Endothelial cell of umbilical vein (primary cell): Measurements from ENCODE around the gene TMEM151B. TPM values are rescaled to one million over a fixed set of nuclear protein-coding genes. Genes with fewer than 3 reads are reported as not detected.

Experiments used
- BruUV-seq: library from RNA; stranded (reverse); fragments of 400-500 nt; replicated peaks from 2 replicates; lab custom pipeline; 2021; lab: Mats Ljungman, UMichigan
- CTCF ChIA-PET: fragments of 300-600, 350-600 bp; sonication (Branson Sonifier 250); formaldehyde crosslinking; loops from one replicate; lab custom pipeline; 2021; ENCODE audit warnings: antibody characterized with exemption, inconsistent platforms; lab: Charles Lee
- POLR2A ChIA-PET: fragments of 300-600, 350-600 bp; sonication (Branson Sonifier 250); formaldehyde crosslinking; loops from one replicate; lab custom pipeline; 2021; ENCODE audit warnings: antibody characterized with exemption, inconsistent platforms; lab: Charles Lee
- DNase-seq: peaks from one replicate; pipeline ENCODE4 v3.0.0-alpha.2; 2011; ENCODE audit warnings: low read depth, low spot score
- FAIRE-seq: peaks from 2 replicates; lab custom pipeline; 2011; peaks lifted over from hg19 to GRCh38; lab: Jason Lieb, UNC
- H2AFZ ChIP-seq: 2 replicates; pipeline ENCODE4 v1.6.0; 2012; ENCODE audit warnings: low read depth, low read length, control low read depth, inconsistent platforms
- H3K27ac ChIP-seq: 2 replicates; pipeline ENCODE4 v1.5.1; 2011; ENCODE audit warnings: low read depth, mild to moderate bottlenecking, control low read depth, low read length, moderate library complexity; ENCODE audit not compliant: insufficient read depth
- H3K27me3 ChIP-seq, 2 experiments: 2 replicates each; pipeline versions ENCODE4 v1.6.0 to v1.6.1; 2011; ENCODE audit warnings: low read length in 2 of 2, mixed read lengths in 1 of 2; ENCODE audit not compliant: control insufficient read depth in 2 of 2, insufficient read depth in 2 of 2
- H3K36me3 ChIP-seq, 2 experiments: 2 replicates in 1 of 2; 3 replicates in 1 of 2; pipeline ENCODE4 v1.5.1; 2011; ENCODE audit warnings: low read length in 2 of 2, mild to moderate bottlenecking in 1 of 2, moderate library complexity in 1 of 2; ENCODE audit not compliant: control insufficient read depth in 2 of 2, insufficient read depth in 2 of 2; ENCODE audit errors: extremely low read depth in 1 of 2
- H3K4me1 ChIP-seq: 3 replicates; pipeline ENCODE4 v1.5.1; 2011; ENCODE audit warnings: mild to moderate bottlenecking, low read length; ENCODE audit not compliant: control insufficient read depth, insufficient read depth; ENCODE audit errors: extremely low read depth
- H3K4me2 ChIP-seq: 2 replicates; pipeline ENCODE4 v1.6.1; 2011; ENCODE audit warnings: low read length, control low read depth, mixed read lengths; ENCODE audit not compliant: insufficient read depth
- H3K4me3 ChIP-seq, 3 experiments: fragments of 200-600 bp in 1 of 3; sonication (generic), shearing (Covaris generic) in 1 of 3; replicated peaks in 1 of 3; 2 replicates each; pipeline ENCODE4 v1.5.1; 2011 to 2016; ENCODE audit warnings: control low read depth in 3 of 3, low read length in 3 of 3, mild to moderate bottlenecking in 2 of 3, inconsistent platforms in 1 of 3, low read depth in 1 of 3, moderate library complexity in 1 of 3; ENCODE audit not compliant: insufficient read depth in 1 of 3
- H3K79me2 ChIP-seq: 2 replicates; pipeline ENCODE4 v1.6.0; 2012; ENCODE audit warnings: low read length, inconsistent platforms; ENCODE audit not compliant: control insufficient read depth, insufficient read depth
- H3K9ac ChIP-seq: replicated peaks from 2 replicates; pipeline ENCODE3; 2011; ENCODE audit warnings: low read length, control low read depth; ENCODE audit not compliant: insufficient read depth; ENCODE audit errors: extremely low read depth
- H3K9me1 ChIP-seq: replicated peaks from 3 replicates; pipeline ENCODE4 v1.6.0; 2011; ENCODE audit warnings: mild to moderate bottlenecking, low read length; ENCODE audit not compliant: control insufficient read depth, insufficient read depth; ENCODE audit errors: extremely low read depth
- H3K9me3 ChIP-seq: replicated peaks from 2 replicates; pipeline ENCODE4 v1.5.1; 2012; ENCODE audit warnings: low read length, inconsistent platforms; ENCODE audit not compliant: control insufficient read depth, insufficient read depth
- H4K20me1 ChIP-seq: replicated peaks from 2 replicates; pipeline ENCODE3; 2011; ENCODE audit warnings: mild to moderate bottlenecking, low read length; ENCODE audit not compliant: control insufficient read depth, insufficient read depth; ENCODE audit errors: extremely low read depth
- EZH2 ChIP-seq: IDR thresholded peaks from 2 replicates; pipeline ENCODE4 v1.6.1; 2012; ENCODE audit warnings: borderline replicate concordance, low read depth, mild to moderate bottlenecking, moderate library complexity, low read length, inconsistent platforms; ENCODE audit not compliant: severe bottlenecking
- GATA2 ChIP-seq: IDR thresholded peaks from 2 replicates; pipeline ENCODE4 v1.7.0; 2011; ENCODE audit warnings: low read depth, mild to moderate bottlenecking, moderate library complexity, mixed read lengths, low read length; ENCODE audit not compliant: insufficient read length, insufficient read depth
- JUN ChIP-seq: IDR thresholded peaks from 2 replicates; pipeline ENCODE4 v1.6.1; 2011; ENCODE audit warnings: borderline replicate concordance, low read depth; ENCODE audit not compliant: insufficient read length, insufficient read depth
- MAX ChIP-seq: IDR thresholded peaks from 2 replicates; pipeline ENCODE4 v1.6.1; 2011; ENCODE audit not compliant: insufficient read depth, insufficient read length
- MYC ChIP-seq: IDR thresholded peaks from one replicate; pipeline ENCODE4 v1.6.1; 2011; ENCODE audit warnings: mild to moderate bottlenecking, low read depth, low read length
- POLR2A ChIP-seq: IDR thresholded peaks from 2 replicates; pipeline ENCODE4 v1.6.1; 2012; ENCODE audit warnings: low read depth, mild to moderate bottlenecking, control low read depth, low read length
- POLR2AphosphoS5 ChIP-seq: IDR thresholded peaks from 2 replicates; pipeline ENCODE4 v1.6.1; 2012; ENCODE audit warnings: low read depth, mild to moderate bottlenecking, control low read depth, low read length, moderate library complexity; ENCODE audit not compliant: insufficient read depth
- dilution Hi-C: fragments of 300-500 bp; cut with MboI; formaldehyde crosslinking; loops from one replicate; pipeline ENCODE4 v1.15.0; 2019; ENCODE audit warnings: low sequenced_read_pairs; ENCODE audit not compliant: extremely low pct_ligation_motif_present
- intact Hi-C: fragments of 100-400 bp; cut with micrococcal nuclease; formaldehyde crosslinking; loops from one replicate; pipeline ENCODE4 v1.10.0; 2022
- polyA plus RNA-seq, 4 experiments: library from polyadenylated mRNA; depleted of rRNA in 3 of 4; stranded (reverse) in 3 of 4; unstranded in 1 of 4; fragments of >200 nt; gene quantifications; 2 replicates each; pipeline versions ENCODE4 v1.2.1 to v1.2.3, GENCODE V29; 2011 to 2012; ENCODE audit warnings: missing spikeins in 1 of 4
- total RNA-seq: library from RNA; stranded (reverse); gene quantifications from 2 replicates; pipeline ENCODE4 v1.2.3, GENCODE V29; 2021

Gene TMEM151B
- total and polyA plus RNA-seq, 2 donors (not counting 3 experiments of a cell fraction or from before 2014, with no cell fraction given) = 0.03 to 0.07 TPM

GRCh38 chr6:44249082-44249748 lies 21.0 kb upstream of the TMEM151B start:
- Histone ChIP-seq H3K4me3 (peak overlapping the region in 2 of 3 experiments; percentile 5 to 85), H3K27ac (no peak overlapping the region), H3K79me2 (peaks cover 63% of the 10 kb centered on the region), H3K9me1 (no peaks in the 10 kb centered on the region), H3K36me3 (peaks cover 38 to 40% of the 10 kb centered on the region in 2 experiments), H3K4me1 (peaks cover 26% of the 10 kb centered on the region), H3K9me3 (no peaks in the 10 kb centered on the region), H3K4me2 (peak overlapping the region; percentile 96), H3K9ac (peak overlapping the region; percentile 93), H2AFZ (no peak overlapping the region), H4K20me1 (peaks cover 9% of the 10 kb centered on the region), H3K27me3 (no peaks in the 10 kb centered on the region)
- no peak for TF ChIP-seq GATA2
- TF ChIP-seq JUN = no peak
- TF ChIP-seq MYC = no peak
- TF ChIP-seq EZH2 = no peak
- BruUV-seq = no TSS peak
- ChIA-PET POLR2A (interaction anchor here (0.5 kb wide), 1 partner anchor 122 kb away, joined by 3 read pairs; the partner anchor contains the start of genes MRPL14 and TMEM63B), CTCF (no interaction called here)
- dilution Hi-C loops (no loop called here), intact Hi-C loops (no loop called here)
- FAIRE-seq (no peak), DNase-seq (no peak)

- TSS peak; percentile 17 for BruUV-seq
- peaks cover 45 to 48% of the 10 kb centered on the region in 2 experiments for H3K36me3 ChIP-seq
- H3K4me1 ChIP-seq = peaks cover 26% of the 10 kb centered on the region
- H3K27ac ChIP-seq = no peak overlapping the region
- peaks cover 9% of the 10 kb centered on the region for H4K20me1 ChIP-seq
- no peaks in the 10 kb centered on the region for H3K9me3 ChIP-seq
- H3K27me3 ChIP-seq = no peaks in the 10 kb centered on the region
- no peaks in the 10 kb centered on the region for H3K9me1 ChIP-seq
- DNase-seq (no peak), FAIRE-seq (no peak)
- TF ChIP-seq POLR2AphosphoS5 (no peak), GATA2 (no peak), POLR2A (peak; percentile 56), MAX (no peak), MYC (no peak), EZH2 (no peak), JUN (no peak)
- peaks cover 64% of the 10 kb centered on the region for H3K79me2 ChIP-seq
- dilution Hi-C loops (no loop called here), intact Hi-C loops (no loop called here)
- ChIA-PET POLR2A (no interaction called here), CTCF (no interaction called here)
- no peak overlapping the region for H3K9ac ChIP-seq
- H3K4me2 ChIP-seq = peak overlapping the region; percentile 13
- no peak overlapping the region for H2AFZ ChIP-seq
- no peak overlapping the region for H3K4me3 ChIP-seq
Observed at GRCh38 chr6:44250067-44250717, 20.1 kb upstream of the TMEM151B start.
